EL (cell line): ENCODE data around the gene SCN1B.

Source experiments
- DNase-seq: peaks from one replicate; pipeline ENCODE4 v3.0.0-alpha.2; 2016

The SCN1B gene

GRCh38 chr19:35076657-35077056 is 46.4 kb downstream of the SCN1B start:
- no peak for DNase-seq

- DNase-seq = no peak
These were observed 47.3 kb downstream of the SCN1B start for GRCh38 chr19:35077411-35078223.

GRCh38 chr19:35079826-35080225 is 49.6 kb downstream of the SCN1B start:
- no peak for DNase-seq

- DNase-seq = no peak
These were observed 50.4 kb downstream of the SCN1B start for GRCh38 chr19:35080613-35081170.

GRCh38 chr19:35081201-35081600 is 50.9 kb downstream of the SCN1B start:
- DNase-seq = no peak

- DNase-seq = no peak
These were observed 53.6 kb downstream of the SCN1B start for GRCh38 chr19:35083691-35084508.

- DNase-seq = no peak
These were observed 54.2 kb downstream of the SCN1B start for GRCh38 chr19:35084509-35084762.

- no peak for DNase-seq
These were observed 55.7 kb downstream of the SCN1B start for GRCh38 chr19:35085947-35086346.

GRCh38 chr19:35086455-35086854 is 56.2 kb downstream of the SCN1B start:
- DNase-seq = no peak

GRCh38 chr19:35087393-35087792 is 57.1 kb downstream of the SCN1B start:
- no peak for DNase-seq

- DNase-seq = peak; percentile 95
These were observed 58.1 kb downstream of the SCN1B start for GRCh38 chr19:35088131-35088913.

- DNase-seq = no peak
These were observed 59.3 kb downstream of the SCN1B start for GRCh38 chr19:35089554-35089953.
